ENCODE measurements around the gene ACTN4. TPM values are rescaled to one million over a fixed set of nuclear protein-coding genes. Genes with fewer than 3 reads are reported as not detected.

Gene ACTN4
- total and polyA plus RNA-seq, 11 donors: 100 to 307 (median 149) TPM

DNA sequence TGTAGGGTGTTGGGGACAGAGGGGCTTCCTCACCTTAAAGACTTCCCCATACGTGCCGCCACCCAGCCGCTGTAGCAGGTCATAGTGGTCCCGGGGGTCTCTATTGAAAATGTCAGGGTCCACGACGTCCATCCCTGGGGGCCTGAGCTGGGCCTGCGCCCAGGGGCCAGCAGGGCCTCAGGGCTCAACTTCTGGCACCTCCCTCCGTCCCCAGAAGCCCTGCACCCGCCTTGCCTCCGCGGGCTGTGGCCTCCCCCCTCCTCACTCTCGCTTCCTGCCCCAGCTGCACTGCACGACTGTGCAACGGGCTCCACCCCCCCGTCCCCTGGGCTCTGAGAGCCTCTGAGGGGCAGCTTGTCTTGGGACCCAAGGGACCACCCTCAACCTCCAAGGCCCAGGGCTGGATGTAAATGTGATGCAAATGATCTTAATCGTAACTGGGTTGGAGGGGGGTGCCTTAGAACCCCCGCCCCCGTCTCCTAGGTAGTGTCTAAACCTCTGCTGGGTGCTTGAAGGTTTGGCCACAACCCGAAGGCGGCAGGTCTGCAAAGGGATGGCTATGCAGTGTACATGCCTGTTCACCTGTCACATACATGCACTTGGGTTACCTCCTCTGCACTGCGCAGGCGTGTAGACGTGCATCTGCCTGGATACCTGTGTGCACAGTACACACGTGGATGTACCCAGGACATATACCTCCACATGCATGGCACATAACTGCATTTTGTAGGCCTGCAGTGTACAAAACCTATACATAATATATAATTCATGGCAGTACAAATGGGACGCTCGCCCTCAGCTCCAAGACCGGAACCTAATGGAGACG lies 29.5 kb upstream of the ACTN4 start, which contains the start of gene MAP4K1:
Gene MAP4K1, minus strand, starts transcription at position 190 of the 826 bp plus-strand sequence. Its CDS starts 58 bp downstream, at position 132.
- Histone ChIP-seq H3K4me1 (peaks cover 2 to 28% (median 20%) of the 10 kb centered on the region in 12 donors), H3K27me3 (no peaks in the 10 kb centered on the region), H3K9me3 (no peaks in the 10 kb centered on the region), H3K27ac (peak within 1 kb of the TSS in 11 of 12 donors; percentile 26 to 96 (median 89)), H3K36me3 (peaks cover 3 to 31% (median 28%) of the 10 kb centered on the region in 9 donors), H3K4me3 (peak within 1 kb of the TSS; percentile 12 to 98 (median 84))
- DNase-seq: peak; percentile 38 to 84 (median 57)
- intact Hi-C loops (cut with DNase I): loop anchor here in 6 of 10 donors (5.0 to 10.0 kb wide), 6 partner anchors 73 to 507 kb away; partner anchors contain the start of genes FAM98C (in 3 of the 6), MRPS12 (in 3 of the 6), SARS2 (in 3 of the 6) and PAK4 (in 1 of the 6)
- ATAC-seq: peak in 2 of 4 donors; percentile 1 to 9
- 34 to 44% (median 39%) methylated on average over 11 to 28 of the region's 28 CpGs for WGBS, 4 donors
- TF ChIP-seq POLR2A (IDR thresholded peaks at IDR 0.05): no peak
- TF ChIP-seq, protein P1, sequence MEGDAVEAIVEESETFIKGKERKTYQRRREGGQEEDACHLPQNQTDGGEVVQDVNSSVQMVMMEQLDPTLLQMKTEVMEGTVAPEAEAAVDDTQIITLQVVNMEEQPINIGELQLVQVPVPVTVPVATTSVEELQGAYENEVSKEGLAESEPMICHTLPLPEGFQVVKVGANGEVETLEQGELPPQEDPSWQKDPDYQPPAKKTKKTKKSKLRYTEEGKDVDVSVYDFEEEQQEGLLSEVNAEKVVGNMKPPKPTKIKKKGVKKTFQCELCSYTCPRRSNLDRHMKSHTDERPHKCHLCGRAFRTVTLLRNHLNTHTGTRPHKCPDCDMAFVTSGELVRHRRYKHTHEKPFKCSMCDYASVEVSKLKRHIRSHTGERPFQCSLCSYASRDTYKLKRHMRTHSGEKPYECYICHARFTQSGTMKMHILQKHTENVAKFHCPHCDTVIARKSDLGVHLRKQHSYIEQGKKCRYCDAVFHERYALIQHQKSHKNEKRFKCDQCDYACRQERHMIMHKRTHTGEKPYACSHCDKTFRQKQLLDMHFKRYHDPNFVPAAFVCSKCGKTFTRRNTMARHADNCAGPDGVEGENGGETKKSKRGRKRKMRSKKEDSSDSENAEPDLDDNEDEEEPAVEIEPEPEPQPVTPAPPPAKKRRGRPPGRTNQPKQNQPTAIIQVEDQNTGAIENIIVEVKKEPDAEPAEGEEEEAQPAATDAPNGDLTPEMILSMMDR (IDR thresholded peaks at IDR 0.05): no peak

- peaks cover 3 to 39% (median 35%) of the 10 kb centered on the region in 9 donors for H3K36me3 ChIP-seq
- H3K9me3 ChIP-seq: no peaks in the 10 kb centered on the region
- TF ChIP-seq, protein P1 (IDR thresholded peaks at IDR 0.05): no peak
- TF ChIP-seq POLR2A (IDR thresholded peaks at IDR 0.05): peak; percentile 51 to 80
- H3K4me3 ChIP-seq: peak within 1 kb of the TSS; percentile 54 to 98 (median 84)
- ATAC-seq: peak; percentile 93 to 97 (median 95)
- peak within 1 kb of the TSS; percentile 81 to 96 (median 90) for H3K27ac ChIP-seq
- DNase-seq: peak; percentile 98 to 100 (median 99)
- peaks cover 2 to 28% (median 20%) of the 10 kb centered on the region in 12 donors for H3K4me1 ChIP-seq
- no peaks in the 10 kb centered on the region for H3K27me3 ChIP-seq
- intact Hi-C loops (cut with DNase I): loop anchor here in 6 of 10 donors (5.0 to 10.0 kb wide), 6 partner anchors 74 to 506 kb away; partner anchors contain the start of genes FAM98C (in 3 of the 6), MRPS12 (in 3 of the 6), SARS2 (in 3 of the 6) and PAK4 (in 1 of the 6)
- WGBS, 4 donors: 1 to 6% (median 1%) methylated on average over 28 to 64 of the region's 64 CpGs
Measured at GRCh38 chr19:38618590-38619360, 28.7 kb upstream of the ACTN4 start, which contains the start of gene EIF3K. EIF3K (plus strand) TSS chr19:38619188; CDS start chr19:38619269, 81 bp downstream.

DNA sequence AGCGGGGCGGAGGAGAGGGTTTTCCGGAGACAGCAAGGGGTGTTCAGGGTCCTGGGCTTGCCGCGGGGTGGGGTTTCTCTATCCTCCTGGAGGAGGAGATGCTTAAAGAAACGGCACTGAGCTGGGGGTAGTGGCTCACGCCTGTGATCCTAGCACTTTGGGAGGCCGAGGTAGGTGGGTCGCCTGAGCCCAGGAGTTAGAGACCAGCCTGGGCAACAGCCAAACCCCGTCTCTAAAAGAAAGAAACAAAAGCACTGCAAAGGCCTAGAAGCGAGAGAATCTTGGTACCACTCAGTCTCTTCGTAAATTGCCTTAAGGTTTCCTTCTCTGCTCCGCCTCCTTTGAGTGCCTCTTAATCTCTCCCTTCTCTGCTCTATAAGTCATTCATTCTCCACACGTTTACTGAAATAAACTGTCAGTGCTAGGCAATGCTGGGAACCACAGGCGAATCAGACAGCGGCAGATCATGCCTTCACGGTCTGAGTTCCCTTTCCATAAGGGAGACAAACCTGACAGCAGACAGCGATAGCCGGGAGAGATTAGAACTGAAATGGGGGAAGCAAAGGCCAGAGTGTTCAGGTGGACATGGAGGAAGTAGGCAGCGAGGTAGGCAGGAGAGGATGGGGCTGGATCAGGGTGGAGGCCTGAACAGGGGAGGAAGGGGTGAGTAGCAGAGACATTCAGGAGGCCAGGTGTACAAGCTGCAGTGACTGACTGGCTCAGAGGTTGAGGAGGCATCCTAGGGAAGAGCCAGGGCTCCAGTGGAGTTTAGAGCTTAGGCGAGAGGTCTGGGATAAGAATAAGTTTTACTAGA lies 27.9 kb upstream of the ACTN4 start:
- intact Hi-C loops (cut with DNase I): loop anchor here in 7 of 10 donors (5.0 to 10.0 kb wide), 7 partner anchors 75 to 505 kb away; partner anchors contain the start of genes FAM98C (in 3 of the 7), MRPS12 (in 3 of the 7), SARS2 (in 3 of the 7) and HNRNPL (in 1 of the 7)
- no peaks in the 10 kb centered on the region for H3K9me3 ChIP-seq
- H3K4me3 ChIP-seq: peak overlapping the region; percentile 54 to 98 (median 84)
- H3K36me3 ChIP-seq: peaks cover 3 to 46% (median 43%) of the 10 kb centered on the region in 9 donors
- DNase-seq (no peak), ATAC-seq (peak in 2 of 4 donors; percentile 1 to 8)
- WGBS, 4 donors: 12 to 16% (median 13%) methylated on average over 21 of the region's 21 CpGs
- H3K27ac ChIP-seq: peak overlapping the region; percentile 81 to 96 (median 90)
- TF ChIP-seq POLR2A (IDR thresholded peaks at IDR 0.05): no peak
- TF ChIP-seq, protein P1 (IDR thresholded peaks at IDR 0.05): no peak
- no peaks in the 10 kb centered on the region for H3K27me3 ChIP-seq
- H3K4me1 ChIP-seq: peaks cover 2 to 28% (median 20%) of the 10 kb centered on the region in 12 donors

Measured in heart left ventricle (tissue), 16 donors.